Measurements from ENCODE around the gene MDM2. TPM values are rescaled to one million over a fixed set of nuclear protein-coding genes. Genes with fewer than 3 reads are reported as not detected.

MDM2 gene
- total RNA-seq, 1 experiment from 2014 or later, result 159 TPM

DNA sequence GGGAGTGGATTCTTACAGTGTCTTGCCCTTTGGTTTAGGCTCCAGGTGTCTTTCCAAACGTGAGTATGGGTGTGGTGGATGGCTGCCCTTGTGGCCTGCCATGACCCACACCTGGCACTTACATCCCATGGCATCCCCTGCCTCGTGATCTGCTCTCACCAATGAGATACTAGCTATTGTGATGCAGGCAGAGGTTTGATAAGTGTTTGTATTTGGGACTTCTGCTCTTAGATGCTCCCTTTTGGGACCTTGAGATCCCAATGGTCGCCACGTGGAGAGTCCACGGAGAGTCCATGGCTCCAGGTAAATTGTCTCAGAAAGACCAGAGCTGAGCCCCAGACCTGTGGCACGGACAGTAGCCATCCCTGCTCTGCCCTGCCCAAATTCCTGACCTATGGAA lies 62.5 kb downstream of the MDM2 start:
- WGBS (ENCODE audit: extremely low coverage, insufficient read length, low lambda C conversion rate), result no CpG with 5 or more reads among the region's 6 CpGs

More for the DNA sequence above, 62.5 kb downstream of the MDM2 start:
- H2BK15ac ChIP-seq (ENCODE audit: low read depth, low read length), result no peak overlapping the region
- DNase-seq, result no peak
- no peak overlapping the region for H3K18ac ChIP-seq (ENCODE audit: insufficient read length, low read depth, low read length)
- H3K4me1 Mint-ChIP-seq, result peaks cover 10 to 13% of the 10 kb centered on the region in 2 experiments
- H3K23me2 ChIP-seq (ENCODE audit: insufficient read length, low read depth, low read length, poor library complexity, severe bottlenecking), result no peaks in the 10 kb centered on the region
- H2AK5ac ChIP-seq (ENCODE audit: insufficient read length, low read length), result no peak overlapping the region
- no peak overlapping the region for H4K91ac ChIP-seq (ENCODE audit: insufficient read length, low read depth, low read length)
- H3T11ph ChIP-seq (ENCODE audit: low read length), result no peak overlapping the region
- no peak overlapping the region for H3K4ac ChIP-seq (ENCODE audit: low read depth, low read length)
- no peaks in the 10 kb centered on the region for H3K9me3 ChIP-seq (ENCODE audit: control insufficient read depth, low read depth, low read length)
- H3K79me2 ChIP-seq (ENCODE audit: insufficient read depth, low read length), result no peaks in the 10 kb centered on the region
- no peak overlapping the region for H3K23ac ChIP-seq (ENCODE audit: insufficient read length, low read depth, low read length)
- H3K36me3 Mint-ChIP-seq (ENCODE audit: insufficient read depth in 1 of 3, low read depth in 3 of 3), result no peaks in the 10 kb centered on the region
- H3K56ac ChIP-seq (ENCODE audit: insufficient read length, low read depth, low read length), result no peak overlapping the region
- H2BK120ac ChIP-seq (ENCODE audit: low read depth, low read length, poor library complexity, severe bottlenecking), result no peak overlapping the region
- H4K5ac ChIP-seq (ENCODE audit: insufficient read length, low read depth, low read length), result no peak overlapping the region
- no peaks in the 10 kb centered on the region for H3K27me3 Mint-ChIP-seq (ENCODE audit: low read depth)
- H3K9me3 Mint-ChIP-seq, result no peaks in the 10 kb centered on the region
- no peak overlapping the region for H3K27ac ChIP-seq (ENCODE audit: insufficient read length, low read depth, low read length)
- no peaks in the 10 kb centered on the region for H4K20me1 ChIP-seq (ENCODE audit: control insufficient read depth, insufficient read depth, insufficient read length)
- no peak overlapping the region for H2BK20ac ChIP-seq (ENCODE audit: low read depth, low read length, poor library complexity, severe bottlenecking)
- TF ChIP-seq, protein P1, sequence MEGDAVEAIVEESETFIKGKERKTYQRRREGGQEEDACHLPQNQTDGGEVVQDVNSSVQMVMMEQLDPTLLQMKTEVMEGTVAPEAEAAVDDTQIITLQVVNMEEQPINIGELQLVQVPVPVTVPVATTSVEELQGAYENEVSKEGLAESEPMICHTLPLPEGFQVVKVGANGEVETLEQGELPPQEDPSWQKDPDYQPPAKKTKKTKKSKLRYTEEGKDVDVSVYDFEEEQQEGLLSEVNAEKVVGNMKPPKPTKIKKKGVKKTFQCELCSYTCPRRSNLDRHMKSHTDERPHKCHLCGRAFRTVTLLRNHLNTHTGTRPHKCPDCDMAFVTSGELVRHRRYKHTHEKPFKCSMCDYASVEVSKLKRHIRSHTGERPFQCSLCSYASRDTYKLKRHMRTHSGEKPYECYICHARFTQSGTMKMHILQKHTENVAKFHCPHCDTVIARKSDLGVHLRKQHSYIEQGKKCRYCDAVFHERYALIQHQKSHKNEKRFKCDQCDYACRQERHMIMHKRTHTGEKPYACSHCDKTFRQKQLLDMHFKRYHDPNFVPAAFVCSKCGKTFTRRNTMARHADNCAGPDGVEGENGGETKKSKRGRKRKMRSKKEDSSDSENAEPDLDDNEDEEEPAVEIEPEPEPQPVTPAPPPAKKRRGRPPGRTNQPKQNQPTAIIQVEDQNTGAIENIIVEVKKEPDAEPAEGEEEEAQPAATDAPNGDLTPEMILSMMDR (conservative IDR thresholded peaks at IDR 0.05), result no peak
- no peak overlapping the region for H3K9ac ChIP-seq (ENCODE audit: extremely low read depth, insufficient read length, low read length)
- no peak overlapping the region for H2BK12ac ChIP-seq (ENCODE audit: insufficient read length, low read depth, low read length)
- H3K27me3 ChIP-seq (ENCODE audit: insufficient read depth, low read length), result no peaks in the 10 kb centered on the region
- no peak overlapping the region for H3K27ac Mint-ChIP-seq
- H4K8ac ChIP-seq (replicated peaks; ENCODE audit: insufficient read length, low read depth, low read length), result no peak overlapping the region
- H3K14ac ChIP-seq (ENCODE audit: insufficient read depth, low read length), result no peak overlapping the region
- H2BK5ac ChIP-seq (ENCODE audit: insufficient read length, low read length), result no peak overlapping the region
- H3K79me1 ChIP-seq (ENCODE audit: insufficient read depth, low read depth, low read length, poor library complexity, severe bottlenecking), result no peaks in the 10 kb centered on the region
- no peak overlapping the region for H3K4me3 Mint-ChIP-seq
- H3K4me2 ChIP-seq (ENCODE audit: insufficient read depth, insufficient read length, low read length), result no peak overlapping the region
- no peaks in the 10 kb centered on the region; the same call in 1 of the 2 replicates for H3K4me1 ChIP-seq (ENCODE audit: insufficient read depth, low read length)
- H2AFZ ChIP-seq (ENCODE audit: low read length), result no peak overlapping the region
